Adrenal gland (tissue), 5 donors: ENCODE results near the gene PROX1.

ENCODE experiments used
- CTCF ChIP-seq, 6 experiments: fragments of 450-650 bp in 4 of 6; fragments of 200-600 bp in 2 of 6; sonication (generic) in 1 of 6; IDR thresholded peaks; 1 replicate in 5 of 6; 2 replicates in 1 of 6; pipeline versions ENCODE4 v1.5.1 to v1.8.0; 2016 to 2021; ENCODE audit warnings: antibody characterized with exemption in 6 of 6, mild to moderate bottlenecking in 2 of 6, moderate library complexity in 1 of 6
- POLR2A ChIP-seq, 2 donors: fragments of 450-650 bp; IDR thresholded peaks; one replicate each; pipeline ENCODE4 v1.6.1; 2017; ENCODE audit warnings: antibody characterized with exemption in 2 of 2, mild to moderate bottlenecking in 2 of 2, moderate library complexity in 1 of 2
- donor health status: DM: no; HTN: no; CAD: no.

- TF ChIP-seq POLR2A (IDR thresholded peaks at IDR 0.05), result no peak
- TF ChIP-seq CTCF (IDR thresholded peaks at IDR 0.05), result no peak
Measured at GRCh38 chr1:214058076-214058475, 70.3 kb downstream of the PROX1 start.
